ENCODE data around the gene NAP1L1.

DNA sequence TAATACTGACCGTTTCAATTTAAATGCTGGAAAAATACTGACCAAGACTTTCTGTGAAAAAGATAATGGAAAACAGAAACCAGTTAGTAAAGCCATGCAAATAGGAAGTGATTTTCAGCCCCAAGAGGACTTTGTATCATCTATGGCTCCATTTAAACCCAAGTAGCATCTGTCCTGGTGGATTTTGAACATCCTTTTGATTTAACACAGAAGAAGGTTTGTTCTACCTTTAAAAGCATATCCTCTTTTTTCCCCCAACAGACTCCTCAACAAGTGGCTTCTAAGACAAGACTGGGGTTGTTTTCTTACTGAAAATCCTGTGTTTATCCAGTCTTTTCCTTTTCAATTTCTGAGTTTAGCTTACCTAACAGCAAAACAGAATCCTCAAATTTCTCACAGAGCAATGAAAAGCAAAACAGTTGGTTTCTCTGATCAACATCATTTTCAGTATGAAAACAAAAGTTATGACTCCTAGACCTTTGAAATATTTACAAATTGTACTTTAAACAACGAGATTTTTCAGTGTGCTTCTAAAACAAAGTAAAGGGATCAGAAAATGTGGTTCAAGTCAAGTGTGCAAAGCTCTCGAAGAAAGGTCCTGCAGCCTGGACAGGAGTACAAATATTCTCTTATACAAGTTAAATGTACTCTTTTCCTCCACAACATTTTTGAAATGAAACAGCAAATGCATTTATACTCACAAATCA, 55.8 kb downstream of the NAP1L1 start:
- TF ChIP-seq, protein P1, sequence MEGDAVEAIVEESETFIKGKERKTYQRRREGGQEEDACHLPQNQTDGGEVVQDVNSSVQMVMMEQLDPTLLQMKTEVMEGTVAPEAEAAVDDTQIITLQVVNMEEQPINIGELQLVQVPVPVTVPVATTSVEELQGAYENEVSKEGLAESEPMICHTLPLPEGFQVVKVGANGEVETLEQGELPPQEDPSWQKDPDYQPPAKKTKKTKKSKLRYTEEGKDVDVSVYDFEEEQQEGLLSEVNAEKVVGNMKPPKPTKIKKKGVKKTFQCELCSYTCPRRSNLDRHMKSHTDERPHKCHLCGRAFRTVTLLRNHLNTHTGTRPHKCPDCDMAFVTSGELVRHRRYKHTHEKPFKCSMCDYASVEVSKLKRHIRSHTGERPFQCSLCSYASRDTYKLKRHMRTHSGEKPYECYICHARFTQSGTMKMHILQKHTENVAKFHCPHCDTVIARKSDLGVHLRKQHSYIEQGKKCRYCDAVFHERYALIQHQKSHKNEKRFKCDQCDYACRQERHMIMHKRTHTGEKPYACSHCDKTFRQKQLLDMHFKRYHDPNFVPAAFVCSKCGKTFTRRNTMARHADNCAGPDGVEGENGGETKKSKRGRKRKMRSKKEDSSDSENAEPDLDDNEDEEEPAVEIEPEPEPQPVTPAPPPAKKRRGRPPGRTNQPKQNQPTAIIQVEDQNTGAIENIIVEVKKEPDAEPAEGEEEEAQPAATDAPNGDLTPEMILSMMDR (IDR thresholded peaks at IDR 0.05 in 4 of 5, conservative IDR thresholded peaks at IDR 0.05 in 1 of 5), result no peak
- no peak for TF ChIP-seq POLR2A (IDR thresholded peaks at IDR 0.05)
